Spinal cord (tissue), 10 donors: ENCODE data around the gene RPAIN. TPM values are rescaled to one million over a fixed set of nuclear protein-coding genes. Genes with fewer than 3 reads are reported as not detected.

ENCODE experiments used
- DNase-seq, 6 donors: peaks; one replicate each; pipeline versions ENCODE4 v3.0.0 to v3.0.0-alpha.2; 2013 to 2015; ENCODE audit warnings: low spot score in 6 of 6, low read depth in 4 of 6
- H3K27ac ChIP-seq: one replicate; pipeline ENCODE4 v1.5.1; 2013; ENCODE audit warnings: low read depth, low read length, control low read depth
- H3K27me3 ChIP-seq: one replicate; pipeline ENCODE4 v1.6.1; 2013; ENCODE audit warnings: low read length; ENCODE audit not compliant: control insufficient read depth, insufficient read depth
- H3K36me3 ChIP-seq: one replicate; pipeline ENCODE4 v1.6.1; 2013; ENCODE audit warnings: low read length; ENCODE audit not compliant: control insufficient read depth, insufficient read depth
- H3K4me1 ChIP-seq: one replicate; pipeline ENCODE4 v1.6.1; 2013; ENCODE audit warnings: low read length; ENCODE audit not compliant: control insufficient read depth, insufficient read depth
- H3K4me3 ChIP-seq: one replicate; pipeline ENCODE4 v1.5.1; 2013; ENCODE audit warnings: low read depth, low read length, control low read depth
- H3K9me3 ChIP-seq: one replicate; pipeline ENCODE4 v1.6.1; 2013; ENCODE audit warnings: low read length; ENCODE audit not compliant: control insufficient read depth, insufficient read depth
- WGBS: methylation state at CpG from one replicate; pipeline ENCODE4 v1.1.5; 2013; ENCODE audit warnings: missing lambda C conversion rate; ENCODE audit not compliant: insufficient coverage; 5-methylcytosine and 5-hydroxymethylcytosine counted together
- long read RNA-seq, 4 donors: transcript quantifications; one replicate each; lab custom pipeline, GENCODE V29; 2026
- polyA plus RNA-seq, 2 donors: library from polyadenylated mRNA; unstranded; fragments of 120-200 nt; gene quantifications; one replicate each; pipeline ENCODE4 v1.2.1, GENCODE V29; 2013; ENCODE audit not compliant: insufficient read length in 2 of 2
- total RNA-seq, 2 donors: library from RNA; depleted of rRNA in 1 of 2; stranded (reverse); fragments of 120-200 nt in 1 of 2; fragments of >200 nt in 1 of 2; gene quantifications; one replicate each; pipeline versions ENCODE4 v1.2.3 to v1.2.4, GENCODE V29; 2013 to 2014
- donor health status: healthy.

Gene RPAIN
- total RNA-seq, result 10 to 100 TPM; 50.1 to 84.3 TPM
- polyA plus RNA-seq, result 100 to 1,000 TPM in 1 of 2 donors, 10 to 100 TPM in 1; 89.7 to 111 TPM
- long read RNA-seq, donor 1, transcript RPAIN-205 (4 exons, 1,057 nt), result major isoform, 43 of 109 reads
- long read RNA-seq, donor 1, transcript RPAIN-203 (7 exons, 1,535 nt), result minor isoform, 6 of 109 reads
- long read RNA-seq, donor 1, transcript RPAIN-211 (3 exons, 597 nt), result minor isoform, 6 of 109 reads
- long read RNA-seq, donor 1, transcript RPAIN-213 (5 exons, 1,282 nt), result minor isoform, 8 of 109 reads
- long read RNA-seq, donor 1, partial matches to known transcripts, result 29 of 109 reads
- long read RNA-seq, donor 1, other reads (novel, unspliced or antisense), result 0 of 109 reads
- long read RNA-seq, donor 2, transcript RPAIN-201 (5 exons, 815 nt), result minor isoform, 7 of 38 reads
- long read RNA-seq, donor 2, transcript RPAIN-205 (4 exons, 1,057 nt), result major isoform, 19 of 38 reads
- long read RNA-seq, donor 2, transcript RPAIN-203 (7 exons, 1,535 nt), result minor isoform, 5 of 38 reads
- long read RNA-seq, donor 2, partial matches to known transcripts, result 0 of 38 reads
- long read RNA-seq, donor 2, other reads (novel, unspliced or antisense), result 0 of 38 reads
- long read RNA-seq, donor 3, transcript RPAIN-201 (5 exons, 815 nt), result minor isoform, 11 of 198 reads
- long read RNA-seq, donor 3, transcript RPAIN-205 (4 exons, 1,057 nt), result major isoform, 33 of 198 reads
- long read RNA-seq, donor 3, transcript RPAIN-203 (7 exons, 1,535 nt), result minor isoform, 8 of 198 reads
- long read RNA-seq, donor 3, partial matches to known transcripts, result 26 of 198 reads
- long read RNA-seq, donor 3, other reads (novel, unspliced or antisense), result 114 of 198 reads
- long read RNA-seq, donor 4, transcript RPAIN-205 (4 exons, 1,057 nt), result minor isoform, 22 of 67 reads
- long read RNA-seq, donor 4, transcript RPAIN-203 (7 exons, 1,535 nt), result major isoform, 23 of 67 reads
- long read RNA-seq, donor 4, transcript RPAIN-209 (6 exons, 1,423 nt), result minor isoform, 5 of 67 reads
- long read RNA-seq, donor 4, partial matches to known transcripts, result 0 of 67 reads
- long read RNA-seq, donor 4, other reads (novel, unspliced or antisense), result 0 of 67 reads

GRCh38 chr17:5419959-5420653, at the start of gene RPAIN:
TSS of gene RPAIN (plus strand) at chr17:5420182. CDS start at chr17:5420211, 29 bp downstream.
- H3K9me3 ChIP-seq, result no peaks in the 10 kb centered on the region
- no peaks in the 10 kb centered on the region for H3K27me3 ChIP-seq
- H3K4me1 ChIP-seq, result peaks cover 11% of the 10 kb centered on the region
- H3K4me3 ChIP-seq, result peak within 1 kb of the TSS; percentile 96
- DNase-seq, result peak in 5 of 6 donors; percentile 86 to 98 (median 92)
- peak within 1 kb of the TSS; percentile 87 for H3K27ac ChIP-seq
- 0% methylated on average over 37 of the region's 41 CpGs for WGBS
- peaks cover 33% of the 10 kb centered on the region for H3K36me3 ChIP-seq

DNA sequence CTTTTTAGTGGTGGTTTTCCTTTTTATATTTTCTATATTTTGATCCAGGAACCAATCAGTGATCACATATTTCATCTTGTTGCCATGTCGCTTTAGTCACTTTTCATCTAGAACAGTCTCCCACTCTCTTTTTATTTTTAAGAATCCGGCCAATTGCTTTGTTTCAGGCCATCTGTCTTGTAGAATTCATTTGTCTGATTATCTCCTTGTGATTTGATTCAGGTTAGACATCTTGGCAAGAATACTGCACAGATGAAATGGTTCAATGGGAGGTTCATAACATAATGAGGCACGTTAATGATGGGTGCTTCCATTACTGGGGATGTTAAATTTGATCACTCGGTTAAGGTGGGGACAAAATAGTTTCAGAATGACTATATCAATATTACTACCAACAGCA, 49.6 kb upstream of the RPAIN start:
- WGBS, result no CpG with 5 or more reads among the region's 4 CpGs
- Histone ChIP-seq H3K4me3 (no peak overlapping the region), H3K27ac (no peak overlapping the region), H3K9me3 (no peaks in the 10 kb centered on the region), H3K4me1 (no peaks in the 10 kb centered on the region), H3K36me3 (peaks cover 55% of the 10 kb centered on the region), H3K27me3 (no peaks in the 10 kb centered on the region)
- DNase-seq, result peak in 1 of 6 donors; percentile 35

DNA sequence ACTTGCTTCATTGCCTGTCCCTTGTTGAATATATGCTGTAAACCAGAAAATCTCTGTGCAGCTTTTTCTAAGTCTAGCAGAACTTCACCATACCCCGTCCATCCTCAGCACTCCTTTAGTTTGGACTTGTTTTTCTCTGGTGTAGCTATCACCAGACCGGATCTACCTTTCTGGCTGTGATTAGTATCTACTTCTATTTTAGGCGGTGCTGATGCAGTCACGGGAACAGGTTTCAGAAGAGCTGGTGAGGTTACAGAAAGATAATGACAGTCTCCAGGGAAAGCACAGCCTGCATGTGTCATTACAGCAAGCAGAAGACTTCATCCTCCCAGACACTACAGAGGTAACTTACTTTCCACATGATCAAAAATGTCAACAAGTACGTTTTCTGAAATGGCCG, 46.9 kb upstream of the RPAIN start:
- Histone ChIP-seq H3K27me3 (no peaks in the 10 kb centered on the region), H3K9me3 (no peaks in the 10 kb centered on the region), H3K27ac (no peak overlapping the region), H3K4me3 (no peak overlapping the region), H3K4me1 (no peaks in the 10 kb centered on the region), H3K36me3 (peaks cover 53% of the 10 kb centered on the region)
- DNase-seq, result no peak
- 100% methylated on average over 1 of the region's 6 CpGs for WGBS

DNA sequence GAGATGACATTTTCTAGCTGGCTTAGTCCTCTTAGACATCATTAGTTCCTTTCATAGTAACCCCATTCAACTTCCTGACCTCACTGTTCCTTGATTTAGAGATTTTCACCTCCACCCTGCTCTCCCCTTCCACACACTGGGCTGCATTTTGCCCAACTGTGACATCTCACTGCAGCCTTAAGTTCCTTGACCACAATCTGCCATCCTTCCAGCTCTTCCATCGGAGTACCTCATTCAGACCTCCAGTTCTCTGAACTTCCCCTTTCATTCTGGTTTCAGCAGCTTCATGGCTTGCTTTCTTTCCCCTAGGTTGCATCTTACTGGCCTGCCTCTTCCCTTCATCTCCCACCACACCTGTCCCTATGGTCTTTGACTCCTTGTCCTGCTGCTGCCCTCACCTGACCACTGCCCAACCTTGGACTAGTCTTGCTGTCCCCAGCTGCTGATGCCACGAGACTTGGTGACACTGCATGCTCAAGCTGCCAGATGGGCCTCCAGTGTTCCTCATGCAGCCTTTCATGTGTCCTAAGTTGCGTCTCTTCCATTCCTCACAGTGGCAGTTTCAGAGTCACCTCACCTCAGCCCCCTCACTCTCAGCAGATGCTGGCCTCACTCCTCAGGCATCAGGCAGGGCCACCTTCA, 41.3 kb upstream of the RPAIN start:
- no peaks in the 10 kb centered on the region for H3K27me3 ChIP-seq
- H3K27ac ChIP-seq, result no peak overlapping the region
- WGBS, result 98% methylated on average over 3 of the region's 3 CpGs
- no peaks in the 10 kb centered on the region for H3K9me3 ChIP-seq
- DNase-seq, result no peak
- no peak overlapping the region for H3K4me3 ChIP-seq
- H3K36me3 ChIP-seq, result peaks cover 64% of the 10 kb centered on the region
- H3K4me1 ChIP-seq, result no peaks in the 10 kb centered on the region

- H3K36me3 ChIP-seq, result peaks cover 56% of the 10 kb centered on the region
Observed at GRCh38 chr17:5379351-5380107, 40.5 kb upstream of the RPAIN start.

GRCh38 chr17:5380491-5381135, 39.4 kb upstream of the RPAIN start:
- no peaks in the 10 kb centered on the region for H3K4me1 ChIP-seq
- DNase-seq, result peak in 1 of 6 donors; percentile 32
- peaks cover 49% of the 10 kb centered on the region for H3K36me3 ChIP-seq
- H3K27me3 ChIP-seq, result no peaks in the 10 kb centered on the region
- H3K9me3 ChIP-seq, result no peaks in the 10 kb centered on the region
- H3K4me3 ChIP-seq, result no peak overlapping the region
- no peak overlapping the region for H3K27ac ChIP-seq
- WGBS, result 84% methylated on average over 6 of the region's 7 CpGs

More at GRCh38 chr17:5379351-5380107, 40.5 kb upstream of the RPAIN start:
- no peaks in the 10 kb centered on the region for H3K9me3 ChIP-seq
- 82% methylated on average over 7 of the region's 11 CpGs for WGBS
- H3K27me3 ChIP-seq, result no peaks in the 10 kb centered on the region
- no peak overlapping the region for H3K4me3 ChIP-seq
- DNase-seq, result no peak
- no peaks in the 10 kb centered on the region for H3K4me1 ChIP-seq
- H3K27ac ChIP-seq, result no peak overlapping the region

GRCh38 chr17:5381542-5381941, 38.4 kb upstream of the RPAIN start:
- Histone ChIP-seq H3K4me1 (no peaks in the 10 kb centered on the region), H3K27ac (no peak overlapping the region), H3K27me3 (no peaks in the 10 kb centered on the region), H3K36me3 (peaks cover 49% of the 10 kb centered on the region), H3K9me3 (no peaks in the 10 kb centered on the region), H3K4me3 (no peak overlapping the region)
- WGBS, result 98% methylated on average over 4 of the region's 4 CpGs
- no peak for DNase-seq

GRCh38 chr17:5391678-5392077, 28.3 kb upstream of the RPAIN start:
- Histone ChIP-seq H3K27ac (no peak overlapping the region), H3K36me3 (peaks cover 49% of the 10 kb centered on the region), H3K9me3 (no peaks in the 10 kb centered on the region), H3K27me3 (no peaks in the 10 kb centered on the region), H3K4me1 (no peaks in the 10 kb centered on the region), H3K4me3 (no peak overlapping the region)
- 88% methylated on average over 5 of the region's 5 CpGs for WGBS
- DNase-seq, result no peak
